ENCODE results near the gene SHC3.

Gene SHC3

DNA sequence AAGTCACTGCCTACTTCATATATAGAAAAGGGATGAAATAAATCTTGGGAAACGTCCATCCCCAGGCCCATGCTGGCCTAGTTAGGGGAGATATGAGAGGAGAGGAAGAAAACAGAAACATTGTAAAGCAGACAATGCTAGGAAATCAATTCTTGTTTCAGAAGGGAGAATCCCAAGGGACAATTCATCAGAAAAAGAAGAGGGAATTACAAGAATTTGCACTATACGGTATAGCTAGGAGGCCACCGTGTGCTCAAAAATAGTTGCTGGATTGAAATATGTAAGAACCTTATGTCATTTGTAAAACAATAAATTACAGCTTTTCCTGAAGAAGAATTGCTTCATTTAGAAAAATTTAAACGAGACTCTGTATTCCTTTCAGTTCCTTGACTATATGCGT lies 8.3 kb upstream of the SHC3 start:
- no peak for DNase-seq (ENCODE audit: low read depth)

DNA sequence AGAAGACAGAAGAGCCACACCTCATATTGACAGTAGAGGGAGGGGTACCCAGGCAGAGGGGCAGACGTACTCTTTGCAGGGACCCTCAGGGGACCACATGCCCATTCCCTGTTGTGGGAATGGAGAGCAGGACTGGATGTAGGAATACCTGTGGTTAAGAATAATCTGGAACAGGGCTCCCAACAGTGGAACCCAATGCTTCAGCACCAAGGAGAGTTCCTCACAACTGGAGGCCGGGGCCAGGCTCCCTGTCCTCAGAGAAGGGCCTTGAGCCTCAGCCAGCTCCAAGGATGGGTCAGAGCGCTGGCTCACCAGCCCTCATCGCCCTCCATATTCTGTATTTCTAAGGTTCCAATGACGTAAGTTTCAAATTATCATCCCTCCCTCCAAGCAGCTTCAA lies 7.4 kb upstream of the SHC3 start:
- DNase-seq (ENCODE audit: low read depth), result no peak

DNA sequence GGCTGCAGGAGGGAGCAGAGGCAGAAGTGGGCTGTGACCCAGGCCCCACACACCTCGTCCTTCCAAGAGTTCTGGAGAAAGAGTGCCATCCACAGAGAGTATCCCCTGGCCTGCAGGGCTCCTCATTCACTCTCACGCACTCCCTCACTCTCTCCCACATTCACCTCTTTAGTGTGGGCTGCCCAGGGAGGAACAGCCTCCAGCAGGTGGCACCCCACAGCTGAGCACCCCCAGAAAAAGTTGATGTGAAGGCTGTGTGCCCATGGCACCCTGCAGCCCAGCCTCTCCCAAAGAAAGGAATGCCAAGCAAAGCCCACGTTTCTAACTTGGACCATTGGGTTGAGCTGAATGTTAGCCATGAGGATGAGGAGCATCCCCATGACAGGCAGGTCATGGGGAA lies 4.5 kb upstream of the SHC3 start:
- DNase-seq (ENCODE audit: low read depth), result no peak

DNA sequence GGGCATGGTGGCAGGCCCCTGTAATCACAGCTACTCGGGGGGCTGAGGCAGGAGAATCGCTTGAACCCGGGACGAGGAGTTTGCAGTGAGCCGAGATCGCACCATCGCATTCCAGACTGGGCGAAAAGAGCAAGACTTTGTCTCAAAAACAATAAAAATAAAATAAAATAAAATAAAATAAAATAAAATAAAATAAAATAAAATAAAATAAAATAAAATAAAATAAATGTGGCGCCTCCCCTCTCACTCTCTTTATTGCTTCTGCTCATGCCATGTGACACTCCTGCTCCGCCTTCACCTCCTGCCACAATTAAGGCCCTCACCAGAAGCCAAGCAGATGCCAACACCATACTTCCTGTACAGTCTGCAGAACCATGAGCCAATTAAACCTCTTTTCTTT lies 3.8 kb upstream of the SHC3 start:
- DNase-seq (ENCODE audit: low read depth), result no peak

DNA sequence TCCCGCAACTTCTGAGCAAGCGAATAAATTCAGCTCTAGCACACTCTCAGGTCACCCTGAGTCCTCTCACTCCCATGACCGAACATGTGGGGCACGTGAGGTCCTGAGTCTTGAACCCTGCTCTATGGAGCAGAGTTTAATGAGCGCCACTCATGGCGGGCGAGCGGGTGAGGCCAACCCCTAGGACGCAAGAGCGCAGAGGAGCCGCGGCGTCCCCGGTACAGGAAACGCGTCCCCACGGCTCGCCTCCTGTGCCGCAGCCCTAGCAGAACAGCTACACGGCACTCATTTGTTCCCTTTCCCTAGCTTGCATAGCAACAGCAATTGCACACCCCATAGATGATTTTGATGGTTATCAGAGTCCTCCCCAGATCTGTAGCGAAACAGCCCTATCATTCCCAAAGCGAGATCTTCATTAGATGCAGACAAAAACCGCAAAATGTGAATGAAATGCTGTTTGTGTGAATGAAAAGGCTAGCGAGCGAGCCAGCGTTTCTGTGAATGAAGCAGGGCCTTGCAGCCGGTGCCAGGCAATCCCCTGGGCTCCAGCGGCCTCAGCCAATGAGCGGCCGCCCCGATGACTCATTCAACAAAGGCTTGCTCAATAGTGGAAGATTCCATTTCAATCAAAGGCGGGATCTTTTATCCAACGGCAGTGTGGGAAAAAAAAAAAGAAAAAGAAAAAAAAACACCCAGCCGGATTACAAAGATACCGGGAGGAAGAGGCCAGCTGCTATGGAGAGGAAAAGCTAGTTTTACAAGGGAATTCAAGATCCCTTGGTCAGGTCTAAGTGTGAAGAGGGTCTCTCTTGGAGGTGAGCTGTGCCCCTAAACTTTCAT lies 1.5 kb upstream of the SHC3 start:
- no peak for DNase-seq (ENCODE audit: low read depth)

DNA sequence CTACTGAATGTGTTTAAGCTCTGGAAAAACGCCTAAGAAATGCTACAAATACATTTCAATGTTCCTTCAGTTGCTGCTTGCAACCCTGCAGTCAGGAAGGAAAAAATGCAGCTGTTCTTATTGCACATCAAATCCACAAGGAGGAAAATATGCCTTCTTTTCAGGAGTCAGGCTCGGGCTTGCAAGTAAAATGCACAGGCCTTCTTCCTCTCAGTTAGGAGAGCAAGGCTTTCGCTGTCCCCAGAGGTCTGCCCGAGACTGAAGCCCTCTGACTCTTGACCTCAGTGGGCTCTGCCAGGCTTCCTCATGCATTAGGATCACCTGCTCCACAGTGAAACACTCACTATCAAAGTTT lies 899 bp upstream of the SHC3 start:
- no peak for DNase-seq (ENCODE audit: low read depth)

DNA sequence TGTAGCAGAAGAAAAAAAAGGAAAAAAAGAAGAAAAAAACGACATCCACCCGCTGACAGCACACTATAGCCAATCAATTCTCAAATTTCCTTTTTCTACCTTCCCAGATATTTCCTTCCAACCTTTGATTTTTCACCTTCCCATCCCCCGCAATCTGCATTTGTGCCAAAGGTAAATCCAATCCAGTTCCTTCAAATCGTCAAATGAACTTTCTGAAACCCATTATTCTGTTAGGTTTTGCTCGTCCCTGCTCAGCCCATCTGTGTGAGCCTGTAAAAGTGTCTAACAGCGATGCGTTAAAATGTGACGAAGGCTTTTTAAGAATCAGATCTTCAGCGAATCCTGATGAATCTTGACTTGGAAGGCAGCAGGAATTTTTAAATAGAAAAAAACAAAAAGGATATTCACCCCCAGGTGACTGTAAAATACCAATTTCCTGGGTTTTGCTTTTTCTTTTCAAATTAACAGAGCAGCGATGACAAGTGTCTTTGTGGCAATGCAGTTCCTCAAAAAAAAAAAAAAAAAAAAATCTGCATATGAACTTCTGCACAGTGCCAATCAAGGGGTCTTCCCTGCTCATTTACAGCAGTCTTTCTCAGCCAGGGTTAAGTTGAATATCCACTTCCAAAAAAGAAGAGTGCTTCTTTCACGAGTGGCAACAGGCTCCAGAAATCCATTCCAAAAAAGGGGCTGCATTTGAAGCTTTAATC lies 367 bp upstream of the SHC3 start:
- no peak for DNase-seq (ENCODE audit: low read depth)

DNA sequence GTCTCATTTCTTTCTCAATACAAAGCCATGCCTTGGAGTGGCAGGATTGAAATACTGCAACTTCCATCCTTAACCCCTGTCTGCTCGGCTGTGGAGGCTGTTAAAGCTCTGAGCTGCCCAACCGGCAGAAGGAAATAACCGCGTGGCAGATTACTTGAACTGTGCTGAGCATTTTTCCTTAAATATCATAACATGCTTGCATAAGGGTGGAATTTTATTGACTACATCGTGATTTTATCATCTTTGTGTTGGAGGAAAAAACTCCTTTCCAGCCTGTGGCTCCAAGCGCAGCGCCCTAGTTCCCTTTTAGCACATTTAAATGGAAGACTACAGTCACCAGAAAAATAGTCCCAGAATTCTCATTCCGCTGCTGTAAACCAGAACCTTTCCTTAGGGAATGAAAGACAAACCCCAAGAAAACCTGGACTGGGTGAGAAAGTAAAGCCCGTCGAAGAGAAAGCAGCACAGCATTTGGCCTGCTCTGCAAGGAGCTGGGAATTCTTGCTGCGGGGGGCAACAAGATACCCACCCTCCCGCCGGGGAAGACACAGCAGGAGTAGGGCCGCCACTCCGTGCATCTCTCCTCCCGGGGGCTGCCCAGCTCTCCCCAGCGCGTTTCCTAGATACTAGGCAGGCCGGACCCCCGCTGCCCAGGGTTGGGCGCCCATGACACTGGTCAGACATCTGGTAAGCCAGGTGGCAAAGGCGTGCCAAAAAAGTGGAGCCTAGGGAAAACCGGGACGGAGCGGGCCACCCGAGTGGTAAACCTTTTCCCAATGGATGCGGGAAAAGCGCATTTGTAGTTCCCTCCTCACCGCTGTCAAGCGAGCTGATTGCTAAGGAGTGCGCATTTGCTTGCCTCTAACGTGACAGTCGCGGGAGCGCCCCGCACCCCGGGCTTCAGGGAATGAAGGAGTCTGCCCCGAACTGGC lies 1.3 kb downstream of the SHC3 start:
- DNase-seq (ENCODE audit: low read depth), result no peak

DNA sequence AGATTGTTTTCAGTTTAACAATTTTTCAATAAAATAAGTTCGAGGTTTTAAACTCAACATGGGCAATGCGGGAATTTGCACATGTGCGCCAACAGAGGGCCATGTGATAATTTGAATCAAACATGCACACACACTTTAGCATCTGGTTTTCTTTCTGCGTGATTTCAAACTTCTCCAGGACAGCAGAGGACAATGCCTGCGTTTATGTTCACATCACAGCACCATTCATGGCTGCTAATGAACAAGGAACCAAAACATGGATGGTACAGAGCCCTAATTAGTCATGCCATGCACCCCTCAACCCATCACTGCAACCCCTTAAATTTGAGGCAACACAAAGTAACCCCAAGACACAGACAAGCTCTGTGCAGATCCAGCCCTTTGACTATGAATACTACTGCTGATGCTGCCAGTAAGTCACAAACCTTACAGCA lies 2.8 kb downstream of the SHC3 start:
- no peak for DNase-seq (ENCODE audit: low read depth)

DNA sequence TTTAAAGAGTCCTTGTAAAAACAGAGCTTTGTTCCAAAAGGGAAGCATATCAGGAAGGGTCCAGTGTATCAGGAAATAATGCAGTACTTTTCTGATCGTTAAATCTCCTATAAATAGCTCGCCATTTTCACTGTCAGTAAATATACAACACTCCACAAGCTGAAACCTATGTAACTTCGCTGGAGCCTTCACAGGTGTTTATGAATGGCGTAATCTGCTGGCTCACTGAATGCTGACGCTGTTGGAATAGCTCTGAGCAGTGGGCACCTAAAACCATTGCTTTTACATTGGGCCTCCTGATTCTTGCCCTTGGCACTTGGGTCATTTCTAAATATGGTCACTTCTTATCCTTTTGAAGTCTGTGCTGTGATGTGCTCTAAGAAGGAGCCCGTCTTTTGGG lies 4.3 kb downstream of the SHC3 start:
- no peak for DNase-seq (ENCODE audit: low read depth)

DNA sequence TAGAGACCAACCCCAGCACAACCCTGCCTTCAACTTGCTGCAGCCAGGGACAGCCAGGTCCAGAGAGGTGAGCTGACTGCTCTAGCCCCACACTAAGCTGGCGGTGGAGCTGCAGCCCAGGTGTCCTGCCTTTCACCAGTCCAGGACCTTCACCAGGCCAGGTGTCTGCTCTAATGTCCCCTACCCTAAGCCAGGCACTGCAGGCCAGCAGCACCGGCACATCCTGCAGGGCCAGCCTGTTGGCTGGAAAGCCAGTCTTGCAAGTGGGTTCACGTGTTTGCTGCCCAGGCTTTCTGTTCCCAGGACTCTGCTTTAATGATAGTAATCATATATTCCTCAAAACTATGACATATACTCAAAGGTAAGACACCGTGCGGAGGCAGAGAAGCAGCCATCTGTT lies 5.5 kb downstream of the SHC3 start:
- DNase-seq (ENCODE audit: low read depth), result no peak

DNA sequence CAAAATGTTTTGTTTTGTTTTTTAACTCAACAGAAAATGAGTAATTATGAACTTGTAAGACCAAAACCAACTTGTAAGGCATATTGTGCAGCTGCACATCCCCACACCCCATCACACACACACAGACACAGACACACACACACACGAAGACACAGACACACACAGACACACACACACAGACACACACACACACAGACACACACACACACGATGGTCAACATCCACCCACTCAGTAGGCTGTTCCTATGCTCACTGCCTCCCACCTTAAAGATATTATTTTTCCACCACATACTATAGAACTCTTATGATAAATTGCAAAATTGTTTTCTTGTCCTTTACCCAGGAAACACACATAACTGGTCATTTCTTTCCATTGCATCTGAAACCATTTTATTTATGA lies 6.2 kb downstream of the SHC3 start:
- no peak for DNase-seq (ENCODE audit: low read depth)

DNA sequence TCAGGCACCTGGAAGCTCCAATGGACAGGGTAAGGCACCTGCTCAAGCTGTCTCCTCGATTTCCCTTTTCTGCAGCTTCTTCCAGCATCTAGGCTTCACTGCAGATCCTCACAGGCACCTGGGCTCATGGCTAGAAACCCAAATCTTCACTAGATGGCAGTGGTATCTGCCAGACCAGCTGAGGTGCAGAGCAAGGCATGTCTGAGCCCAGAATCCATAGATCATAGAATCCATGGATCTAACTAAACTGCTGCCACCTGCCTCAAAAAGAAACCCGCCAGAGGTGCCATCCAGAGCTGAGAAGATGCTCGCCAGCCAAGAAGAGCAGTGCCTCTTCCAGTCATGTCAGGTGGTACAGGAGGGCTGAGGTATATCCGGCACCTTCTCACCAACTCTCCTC lies 6.9 kb downstream of the SHC3 start:
- DNase-seq (ENCODE audit: low read depth), result no peak

DNA sequence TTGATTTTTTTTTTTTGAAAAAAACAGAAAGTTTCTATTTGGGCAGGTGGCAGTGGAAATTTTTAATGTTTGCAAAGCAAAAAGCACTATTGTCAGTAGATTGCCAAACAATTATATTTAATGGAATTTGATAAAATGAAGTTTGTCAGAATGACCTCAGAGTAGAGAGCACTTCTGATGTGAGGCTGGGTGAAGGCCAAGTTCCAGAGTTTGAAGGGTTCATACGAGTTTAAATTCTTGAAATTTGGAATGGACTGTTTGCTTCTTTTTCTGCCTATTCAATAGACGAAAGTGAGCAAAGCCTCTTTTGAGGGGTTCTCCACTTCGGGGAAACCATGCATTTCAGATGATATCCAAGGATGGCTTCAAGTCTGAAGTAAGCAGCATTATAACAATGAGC lies 7.4 kb downstream of the SHC3 start:
- no peak for DNase-seq (ENCODE audit: low read depth)

DNA sequence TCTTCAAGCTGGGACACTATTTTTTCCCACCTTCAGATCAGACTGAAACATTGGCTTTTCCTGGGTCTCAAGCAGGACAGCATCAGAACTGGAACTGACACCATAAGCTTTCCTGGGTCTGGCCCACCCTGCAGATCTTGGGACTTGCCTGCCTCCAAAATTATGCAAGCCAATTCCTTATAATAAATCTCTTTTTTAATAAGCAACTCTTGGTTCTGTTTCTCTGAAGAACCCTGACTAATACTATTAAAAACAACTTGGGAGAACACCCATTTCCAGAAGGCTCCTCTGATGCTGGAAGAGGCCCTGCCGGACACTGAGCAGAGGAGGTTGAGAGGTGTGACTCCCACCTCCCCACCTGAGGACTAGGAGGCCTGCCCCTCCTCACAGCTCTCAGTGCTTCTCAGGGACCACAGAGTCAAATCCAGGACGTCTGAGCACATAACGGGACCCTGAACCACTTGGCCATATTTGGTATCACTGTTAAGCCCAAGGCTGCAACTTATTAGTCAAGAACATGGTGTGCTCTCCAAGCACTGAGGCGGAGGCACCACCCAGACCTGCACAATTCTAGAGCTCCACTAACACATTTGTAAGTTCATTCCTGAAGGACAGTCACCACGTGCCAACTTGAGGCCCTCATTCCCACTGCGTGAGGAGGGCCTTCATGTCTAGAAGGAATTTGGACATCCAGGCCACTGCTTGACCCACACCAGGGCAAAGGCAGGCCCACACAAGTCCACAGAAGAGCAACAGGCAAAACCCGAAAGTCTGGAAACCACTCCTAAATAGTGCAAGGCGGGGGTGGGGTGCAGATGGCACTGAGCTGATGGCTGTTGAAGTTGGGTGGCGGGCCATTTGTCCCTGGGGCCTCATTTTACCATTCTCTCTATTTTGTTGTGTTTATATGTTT lies 9.5 kb downstream of the SHC3 start:
- DNase-seq (ENCODE audit: low read depth), result no peak

DNA sequence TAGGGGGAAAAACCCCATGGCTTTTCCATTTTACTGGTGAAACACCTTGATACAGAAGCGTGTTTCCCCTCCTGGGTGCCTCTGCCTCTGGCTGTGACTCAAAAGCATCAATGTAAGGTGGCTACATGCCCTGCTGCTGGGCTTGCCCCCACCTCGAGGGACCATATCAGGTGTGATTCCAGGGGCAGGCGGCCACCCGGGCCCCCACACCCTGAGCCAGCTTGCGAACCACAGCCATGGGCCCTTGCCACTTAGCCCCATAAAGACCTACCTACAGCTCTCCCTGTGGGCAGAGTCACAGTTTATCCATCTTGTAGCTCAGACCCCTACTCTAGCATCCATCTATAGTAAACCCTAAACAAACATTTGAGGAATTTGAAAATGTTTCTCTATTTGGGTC lies 10.8 kb downstream of the SHC3 start:
- DNase-seq (ENCODE audit: low read depth), result no peak

DNA sequence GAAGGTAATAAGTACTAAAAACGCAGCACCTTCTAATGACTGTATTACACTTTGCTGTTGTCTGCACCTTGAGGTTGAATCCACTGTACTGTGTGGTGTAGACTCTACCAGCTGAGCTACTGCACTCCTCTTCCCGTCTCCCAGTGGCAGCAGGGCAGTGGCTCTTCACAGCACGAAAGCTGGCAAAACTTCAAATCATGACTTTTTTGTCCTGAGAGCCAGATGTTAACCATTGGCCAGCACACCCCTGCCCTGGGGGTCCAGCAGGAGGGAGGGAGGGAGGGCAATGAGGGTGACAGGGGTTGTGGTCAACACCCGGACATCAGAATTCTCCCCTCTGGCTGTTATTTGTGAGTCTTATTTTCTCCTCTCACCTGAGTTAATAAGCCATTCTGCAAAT lies 11.8 kb downstream of the SHC3 start:
- DNase-seq (ENCODE audit: low read depth), result no peak

DNA sequence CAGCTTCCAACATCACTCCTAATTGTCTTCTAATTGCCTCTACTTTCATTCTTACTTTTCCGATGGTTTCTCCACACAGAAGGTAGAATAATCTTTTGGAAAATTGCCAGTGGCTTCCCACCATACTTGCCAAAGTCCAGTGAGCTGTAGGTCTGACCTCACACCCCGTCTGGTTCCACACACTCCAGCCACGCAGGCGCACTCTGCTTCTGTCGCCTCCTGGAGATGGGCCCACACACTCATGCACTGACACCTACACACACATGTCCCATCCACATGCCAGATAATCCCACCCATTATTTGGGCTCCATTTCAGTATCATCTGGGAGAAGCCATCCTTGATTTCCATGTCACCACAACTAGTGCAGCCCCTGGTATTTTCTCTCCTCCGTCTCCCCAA lies 12.7 kb downstream of the SHC3 start:
- no peak for DNase-seq (ENCODE audit: low read depth)

DNA sequence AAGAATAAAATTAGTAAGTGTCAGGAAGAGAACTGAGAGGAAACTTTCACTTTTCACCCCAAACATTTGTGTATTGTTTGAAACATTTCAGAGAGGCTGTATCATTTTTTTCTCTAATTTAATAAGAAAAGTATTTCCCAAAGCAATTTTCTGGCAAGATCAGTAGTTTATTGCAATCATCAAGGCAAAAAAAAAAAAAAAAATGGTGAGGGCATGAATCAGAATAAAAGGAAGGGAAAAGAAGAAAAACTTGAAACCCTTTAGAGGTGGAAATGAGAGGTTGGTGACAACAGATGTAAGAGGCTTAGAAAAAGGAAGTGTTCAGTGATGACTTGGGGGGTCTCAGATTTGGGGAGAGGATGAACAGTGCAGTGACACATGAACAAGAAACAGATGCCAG lies 13.3 kb downstream of the SHC3 start:
- no peak for DNase-seq (ENCODE audit: low read depth)

DNA sequence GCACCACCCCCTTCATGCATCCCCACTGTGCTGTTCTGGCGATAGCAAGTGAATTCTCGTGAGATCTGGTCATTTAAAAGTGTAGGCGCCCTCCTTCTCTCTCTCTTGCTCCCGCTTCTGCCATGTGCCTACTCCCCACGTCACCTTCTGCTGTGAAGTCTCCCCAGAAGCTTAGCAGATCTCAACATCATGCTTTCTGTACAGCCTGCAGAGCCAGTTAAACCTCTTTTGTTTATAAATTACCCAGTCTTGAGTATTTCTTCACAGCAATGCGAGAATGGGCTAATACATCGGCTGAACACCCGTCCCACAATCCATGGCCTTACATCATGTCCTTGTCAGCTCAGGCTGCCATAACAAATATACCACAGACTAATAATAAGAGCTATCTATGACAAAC lies 17.4 kb downstream of the SHC3 start:
- no peak for DNase-seq (ENCODE audit: low read depth)

DNA sequence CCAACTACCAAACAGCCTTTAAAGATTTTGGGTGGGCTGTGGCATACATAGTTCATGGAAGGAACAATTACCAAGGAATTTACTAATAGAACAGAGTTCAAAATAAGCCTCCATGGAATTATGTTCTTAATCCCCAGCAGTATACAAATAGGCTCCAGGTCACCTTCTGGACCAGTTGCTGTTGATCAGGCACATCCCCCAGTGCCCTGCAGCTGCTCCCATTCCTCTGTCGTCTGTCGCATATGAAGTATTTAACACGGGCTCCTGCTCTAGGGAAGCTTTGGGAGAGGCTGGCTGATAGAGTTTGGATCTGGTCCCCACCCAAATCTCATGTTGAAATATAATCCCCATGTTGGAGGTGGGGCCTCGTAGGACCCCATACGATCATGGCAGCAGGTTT lies 17.8 kb downstream of the SHC3 start:
- no peak for DNase-seq (ENCODE audit: low read depth)

All from activated gamma-delta T cell treated with anti-CD3 and anti-CD28 coated beads, Interleukin-2, amount 50 U/mL, for 16 hours (primary cell).